ENCODE measurements around the gene NEURL3. TPM values are rescaled to one million over a fixed set of nuclear protein-coding genes. Genes with fewer than 3 reads are reported as not detected.

Gene NEURL3
- total RNA-seq, 1 donor from 2014 or later: not detected

- ATAC-seq: no peak
Observed at GRCh38 chr2:96539215-96539920, 34.2 kb upstream of the NEURL3 start.

- peak; percentile 32 for ATAC-seq
Observed at GRCh38 chr2:96538487-96539214, 33.5 kb upstream of the NEURL3 start.

- ATAC-seq: no peak
Observed at GRCh38 chr2:96537734-96538486, 32.8 kb upstream of the NEURL3 start.

GRCh38 chr2:96537066-96537733 lies 32.0 kb upstream of the NEURL3 start:
- ATAC-seq: peak; percentile 25

- peak; percentile 69 for ATAC-seq
Observed at GRCh38 chr2:96536445-96537065, 31.4 kb upstream of the NEURL3 start, which contains the start of gene ARID5A. Gene ARID5A (plus strand): TSS chr2:96536752. CDS start chr2:96536827, 75 bp downstream.

- no peak for ATAC-seq
Observed at GRCh38 chr2:96535331-96535730, 30.2 kb upstream of the NEURL3 start.

GRCh38 chr2:96534701-96535181 lies 29.6 kb upstream of the NEURL3 start:
- no peak for ATAC-seq

- ATAC-seq: no peak
Observed at GRCh38 chr2:96534141-96534540, 29.0 kb upstream of the NEURL3 start.

- ATAC-seq: no peak
Observed at GRCh38 chr2:96533292-96534073, 28.3 kb upstream of the NEURL3 start.

- no peak for ATAC-seq
Observed at GRCh38 chr2:96532641-96533291, 27.6 kb upstream of the NEURL3 start.

GRCh38 chr2:96531872-96532505 lies 26.8 kb upstream of the NEURL3 start:
- ATAC-seq: peak; percentile 78

GRCh38 chr2:96531366-96531765 lies 26.2 kb upstream of the NEURL3 start:
- no peak for ATAC-seq

GRCh38 chr2:96530474-96531357 lies 25.6 kb upstream of the NEURL3 start:
- no peak for ATAC-seq

- ATAC-seq: no peak
Observed at GRCh38 chr2:96530144-96530430, 24.9 kb upstream of the NEURL3 start.

- ATAC-seq: no peak
Observed at GRCh38 chr2:96529376-96530143, 24.4 kb upstream of the NEURL3 start.

- no peak for ATAC-seq
Observed at GRCh38 chr2:96528700-96529375, 23.7 kb upstream of the NEURL3 start.

- ATAC-seq: no peak
Observed at GRCh38 chr2:96528006-96528699, 23.0 kb upstream of the NEURL3 start.
